ENCODE measurements around the gene S100A11. TPM values are rescaled to one million over a fixed set of nuclear protein-coding genes. Genes with fewer than 3 reads are reported as not detected.

Gene S100A11
- total RNA-seq, 4 donors from 2014 or later, result 431 to 722 (median 606) TPM

- Histone ChIP-seq H3K4me3 (no peak overlapping the region), H3K27ac (no peak overlapping the region), H3K4me1 (peaks cover 76% of the 10 kb centered on the region), H3K9me3 (no peaks in the 10 kb centered on the region), H3K27me3 (no peaks in the 10 kb centered on the region), H3K36me3 (peaks cover 46% of the 10 kb centered on the region)
- no peak for TF ChIP-seq CTCF (IDR thresholded peaks at IDR 0.05)
- TF ChIP-seq POLR2A (IDR thresholded peaks at IDR 0.05), result no peak
- no peak for TF ChIP-seq EP300 (IDR thresholded peaks at IDR 0.05)
- no peak for TF ChIP-seq POLR2AphosphoS5 (IDR thresholded peaks at IDR 0.05)
- no peak for DNase-seq (ENCODE audit: low spot score in 2 of 2)
- WGBS, result 95% methylated on average over 1 of the region's 1 CpG
Observed at GRCh38 chr1:151985768-151986167, 51.0 kb downstream of the S100A11 start.

- no peaks in the 10 kb centered on the region for H3K9me3 ChIP-seq
- H3K27ac ChIP-seq, result no peak overlapping the region
- H3K27me3 ChIP-seq, result no peaks in the 10 kb centered on the region
- no peak overlapping the region for H3K4me3 ChIP-seq
- no peak for TF ChIP-seq EP300 (IDR thresholded peaks at IDR 0.05)
- TF ChIP-seq POLR2A (IDR thresholded peaks at IDR 0.05), result no peak
- TF ChIP-seq CTCF (IDR thresholded peaks at IDR 0.05), result no peak
- no peak for TF ChIP-seq POLR2AphosphoS5 (IDR thresholded peaks at IDR 0.05)
- WGBS, result 83% methylated on average over 2 of the region's 2 CpGs
- H3K4me1 ChIP-seq, result peaks cover 76% of the 10 kb centered on the region
- DNase-seq (ENCODE audit: low spot score in 2 of 2), result no peak
- peaks cover 46% of the 10 kb centered on the region for H3K36me3 ChIP-seq
Observed at GRCh38 chr1:151985270-151985669, 51.5 kb downstream of the S100A11 start.

GRCh38 chr1:151984313-151984956, 52.4 kb downstream of the S100A11 start:
- Histone ChIP-seq H3K36me3 (peaks cover 46% of the 10 kb centered on the region), H3K4me1 (peaks cover 75% of the 10 kb centered on the region), H3K4me3 (no peak overlapping the region), H3K27ac (no peak overlapping the region), H3K9me3 (no peaks in the 10 kb centered on the region), H3K27me3 (no peaks in the 10 kb centered on the region)
- DNase-seq (ENCODE audit: low spot score in 2 of 2), result no peak
- WGBS, result 43% methylated on average over 1 of the region's 1 CpG
- TF ChIP-seq POLR2A (IDR thresholded peaks at IDR 0.05) (no peak), EP300 (IDR thresholded peaks at IDR 0.05) (no peak), POLR2AphosphoS5 (IDR thresholded peaks at IDR 0.05) (no peak), CTCF (IDR thresholded peaks at IDR 0.05) (no peak)

Other genes starting within 250 kb of the S100A11 start
- 1 to 10 TPM; 1.2 to 4.1 (median 3.1) TPM for gene TDRKH, start 246.5 kb downstream of the S100A11 start, total RNA-seq
- gene LINGO4, start 231.6 kb downstream of the S100A11 start, total RNA-seq, result 1 to 10 TPM in 1 of 4 donors, under 1 TPM in 3; 0.38 to 2.7 (median 0.81) TPM
- gene RORC, start 205.2 kb downstream of the S100A11 start, total RNA-seq, result 10 to 100 TPM; 29.0 to 73.8 (median 43.0) TPM
- gene C2CD4D, start 197.2 kb downstream of the S100A11 start, total RNA-seq, result 1 to 10 TPM in 3 of 4 donors, under 1 TPM in 1; 0.68 to 7.3 (median 2.1) TPM
- gene THEM5, start 183.3 kb downstream of the S100A11 start, total RNA-seq, result 10 to 100 TPM; 29.1 to 89.7 (median 64.3) TPM
- 10 to 100 TPM in 1 of 4 donors, 1 to 10 TPM in 3; 6.7 to 31.5 (median 8.9) TPM for gene THEM4, start 127.5 kb downstream of the S100A11 start, total RNA-seq
- gene S100A10, start 43.1 kb downstream of the S100A11 start, total RNA-seq, result 100 to 1,000 TPM; 109 to 247 (median 171) TPM
- gene TCHHL1, start 52.1 kb upstream of the S100A11 start, total RNA-seq, result 1 to 10 TPM in 3 of 4 donors, not detected in 1; 1.7 to 4.4 (median 3.3) TPM
- gene TCHH, start 78.4 kb upstream of the S100A11 start, total RNA-seq, result 10 to 100 TPM in 3 of 4 donors, 1 to 10 TPM in 1; 7.0 to 71.9 (median 37.2) TPM
- 10 to 100 TPM in 3 of 4 donors, 1 to 10 TPM in 1; 9.0 to 40.3 (median 18.2) TPM for gene RPTN, start 122.2 kb upstream of the S100A11 start, total RNA-seq
- gene HRNR, start 187.2 kb upstream of the S100A11 start, total RNA-seq, result not detected

All from suprapubic skin (tissue), 4 donors.